Astrocyte (in vitro differentiated cells and primary cell): ENCODE measurements around the gene RNF44.

ENCODE experiments used
- EZH2 ChIP-seq: IDR thresholded peaks from 2 replicates; pipeline ENCODE4 v1.6.1; 2012; ENCODE audit warnings: mild to moderate bottlenecking, low read length, inconsistent platforms; ENCODE audit not compliant: insufficient read depth
- TF ChIP-seq, protein P1 (sequence below): IDR thresholded peaks from 2 replicates; pipeline ENCODE4 v1.5.1; 2011; ENCODE audit warnings: low read depth, mild to moderate bottlenecking, inconsistent platforms, low read length, moderate library complexity; ENCODE audit not compliant: insufficient read depth

DNA sequence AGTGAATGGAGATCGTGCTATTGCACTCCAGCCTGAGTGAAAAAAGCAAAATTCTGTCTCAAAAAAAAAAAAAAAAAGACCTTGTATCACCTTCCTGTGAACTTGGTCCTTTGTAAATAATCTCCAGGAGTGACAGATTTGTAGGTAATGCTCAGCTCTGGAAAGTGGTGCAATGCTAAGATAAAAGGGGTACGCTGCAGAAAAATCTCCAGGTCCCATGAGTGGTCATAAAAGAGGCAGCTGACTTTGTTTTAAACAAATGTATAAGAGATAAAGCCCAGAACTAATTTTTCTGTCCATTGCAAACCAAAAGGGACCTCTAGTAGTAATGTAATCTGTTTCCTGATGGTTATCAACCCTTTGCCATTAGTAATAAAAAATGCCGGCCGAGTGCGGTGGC is 33.7 kb downstream of the RNF44 start:
- TF ChIP-seq, protein P1, sequence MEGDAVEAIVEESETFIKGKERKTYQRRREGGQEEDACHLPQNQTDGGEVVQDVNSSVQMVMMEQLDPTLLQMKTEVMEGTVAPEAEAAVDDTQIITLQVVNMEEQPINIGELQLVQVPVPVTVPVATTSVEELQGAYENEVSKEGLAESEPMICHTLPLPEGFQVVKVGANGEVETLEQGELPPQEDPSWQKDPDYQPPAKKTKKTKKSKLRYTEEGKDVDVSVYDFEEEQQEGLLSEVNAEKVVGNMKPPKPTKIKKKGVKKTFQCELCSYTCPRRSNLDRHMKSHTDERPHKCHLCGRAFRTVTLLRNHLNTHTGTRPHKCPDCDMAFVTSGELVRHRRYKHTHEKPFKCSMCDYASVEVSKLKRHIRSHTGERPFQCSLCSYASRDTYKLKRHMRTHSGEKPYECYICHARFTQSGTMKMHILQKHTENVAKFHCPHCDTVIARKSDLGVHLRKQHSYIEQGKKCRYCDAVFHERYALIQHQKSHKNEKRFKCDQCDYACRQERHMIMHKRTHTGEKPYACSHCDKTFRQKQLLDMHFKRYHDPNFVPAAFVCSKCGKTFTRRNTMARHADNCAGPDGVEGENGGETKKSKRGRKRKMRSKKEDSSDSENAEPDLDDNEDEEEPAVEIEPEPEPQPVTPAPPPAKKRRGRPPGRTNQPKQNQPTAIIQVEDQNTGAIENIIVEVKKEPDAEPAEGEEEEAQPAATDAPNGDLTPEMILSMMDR: no peak
- TF ChIP-seq EZH2: no peak
